Activated T-cell treated with anti-CD3 and anti-CD28 coated beads, Interleukin-2, amount 50 U/mL, for 72 hours (primary cell): Measurements from ENCODE around the gene LRP1B. TPM values are rescaled to one million over a fixed set of nuclear protein-coding genes. Genes with fewer than 3 reads are reported as not detected.
"Not testable (repeated sequence)": the region's sequence is repeated elsewhere in the genome, so short reads cannot be mapped to it uniquely, and the experiment has no call there.

ENCODE experiments used
- ATAC-seq, 2 donors: fragments of 150-1000 bp; cut with Tn5 transposase; replicated peaks in 1 of 2; 2 replicates each; pipeline ENCODE4 v1.10.0; 2021; ENCODE audit warnings: moderate library complexity in 2 of 2, mild to moderate bottlenecking in 1 of 2
- DNase-seq, 2 donors: peaks; one replicate each; pipeline ENCODE4 v3.0.0; 2021 to 2022; ENCODE audit warnings: mixed read lengths in 1 of 2
- H3K27ac Mint-ChIP-seq: one replicate; pipeline ENCODE4 v1.8.0; 2022; ENCODE audit warnings: mild to moderate bottlenecking, moderate library complexity, mixed read lengths
- H3K27me3 Mint-ChIP-seq: one replicate; pipeline ENCODE4 v1.8.0; 2022; ENCODE audit warnings: low read depth, mixed read lengths
- H3K36me3 Mint-ChIP-seq, 2 donors: one replicate each; pipeline ENCODE4 v1.8.0; 2022; ENCODE audit warnings: mixed read lengths in 2 of 2, mild to moderate bottlenecking in 1 of 2; ENCODE audit not compliant: insufficient read depth in 2 of 2
- H3K4me1 Mint-ChIP-seq: one replicate; pipeline ENCODE4 v1.8.0; 2022; ENCODE audit warnings: low read depth, mixed read lengths
- H3K4me3 Mint-ChIP-seq, 2 donors: one replicate each; pipeline ENCODE4 v1.8.0; 2022; ENCODE audit warnings: mild to moderate bottlenecking in 2 of 2, mixed read lengths in 2 of 2, moderate library complexity in 2 of 2
- H3K9me3 Mint-ChIP-seq, 2 donors: one replicate each; pipeline ENCODE4 v1.8.0; 2022; ENCODE audit warnings: mixed read lengths in 2 of 2
- total RNA-seq, 2 donors: library from RNA; stranded (reverse); gene quantifications; one replicate each; pipeline ENCODE4 v1.2.3, GENCODE V29; 2022

Gene LRP1B
- total RNA-seq, 2 donors from 2014 or later, result not detected

GRCh38 chr2:140424471-140424870 is 1706.3 kb downstream of the LRP1B start:
- Mint-ChIP-seq H3K27ac (no peak overlapping the region), H3K4me3 (no peak overlapping the region), H3K27me3 (no peaks in the 10 kb centered on the region), H3K9me3 (peaks cover 8 to 10% of the 10 kb centered on the region in 2 donors), H3K4me1 (no peaks in the 10 kb centered on the region), H3K36me3 (peaks cover 2% of the 10 kb centered on the region in 2 donors)
- DNase-seq, result no peak
- no peak for ATAC-seq

- Mint-ChIP-seq H3K27me3 (no peaks in the 10 kb centered on the region), H3K4me1 (no peaks in the 10 kb centered on the region), H3K36me3 (peaks cover 2% of the 10 kb centered on the region in 2 donors), H3K4me3 (no peak overlapping the region), H3K27ac (no peak overlapping the region), H3K9me3 (peaks cover 6 to 10% of the 10 kb centered on the region in 2 donors)
- ATAC-seq (no peak), DNase-seq (no peak)
These were observed 1708.1 kb downstream of the LRP1B start for GRCh38 chr2:140422759-140423158.

- Mint-ChIP-seq H3K27ac (no peak overlapping the region), H3K36me3 (no peaks in the 10 kb centered on the region), H3K27me3 (no peaks in the 10 kb centered on the region), H3K4me1 (no peaks in the 10 kb centered on the region), H3K4me3 (no peak overlapping the region), H3K9me3 (peaks cover 6 to 13% of the 10 kb centered on the region in 2 donors)
- ATAC-seq, result no peak
- DNase-seq, result no peak
These were observed 1713.3 kb downstream of the LRP1B start for GRCh38 chr2:140417504-140417903.

- Mint-ChIP-seq H3K4me1 (no peaks in the 10 kb centered on the region), H3K4me3 (no peak overlapping the region), H3K27me3 (no peaks in the 10 kb centered on the region), H3K36me3 (no peaks in the 10 kb centered on the region), H3K9me3 (peaks cover 4 to 9% of the 10 kb centered on the region in 2 donors), H3K27ac (no peak overlapping the region)
- DNase-seq (no peak), ATAC-seq (no peak)
These were observed 1714.2 kb downstream of the LRP1B start for GRCh38 chr2:140416577-140416976.

- not testable (repeated sequence) for H3K9me3 Mint-ChIP-seq, H3K36me3 Mint-ChIP-seq, H3K27ac Mint-ChIP-seq, H3K27me3 Mint-ChIP-seq, DNase-seq, H3K4me1 Mint-ChIP-seq, H3K4me3 Mint-ChIP-seq, ATAC-seq
These were observed 1715.8 kb downstream of the LRP1B start for GRCh38 chr2:140415035-140415434.

GRCh38 chr2:140410695-140411094 is 1720.1 kb downstream of the LRP1B start:
- H3K4me3 Mint-ChIP-seq, result no peak overlapping the region
- no peak overlapping the region for H3K27ac Mint-ChIP-seq
- H3K36me3 Mint-ChIP-seq, result peaks cover 0 to under 1% of the 10 kb centered on the region in 2 donors
- peaks cover 6% of the 10 kb centered on the region in 2 donors for H3K9me3 Mint-ChIP-seq
- H3K27me3 Mint-ChIP-seq, result no peaks in the 10 kb centered on the region
- DNase-seq (no peak), ATAC-seq (no peak)
- no peaks in the 10 kb centered on the region for H3K4me1 Mint-ChIP-seq

- DNase-seq (no peak), ATAC-seq (no peak)
- Mint-ChIP-seq H3K4me1 (no peaks in the 10 kb centered on the region), H3K9me3 (peaks cover 11 to 19% of the 10 kb centered on the region in 2 donors), H3K4me3 (no peak overlapping the region), H3K36me3 (peaks cover 2 to 3% of the 10 kb centered on the region in 2 donors), H3K27ac (no peak overlapping the region), H3K27me3 (no peaks in the 10 kb centered on the region)
These were observed 1729.8 kb downstream of the LRP1B start for GRCh38 chr2:140401056-140401455.

- Mint-ChIP-seq H3K36me3 (no peaks in the 10 kb centered on the region), H3K27ac (no peak overlapping the region), H3K4me1 (no peaks in the 10 kb centered on the region), H3K4me3 (no peak overlapping the region), H3K27me3 (no peaks in the 10 kb centered on the region), H3K9me3 (peaks cover 0 to 2% of the 10 kb centered on the region in 2 donors)
- ATAC-seq (no peak), DNase-seq (no peak)
These were observed 1738.0 kb downstream of the LRP1B start for GRCh38 chr2:140392824-140393223.

- Mint-ChIP-seq H3K36me3 (no peaks in the 10 kb centered on the region), H3K4me3 (no peak overlapping the region), H3K9me3 (peaks cover 0 to 3% of the 10 kb centered on the region in 2 donors), H3K27ac (no peak overlapping the region), H3K27me3 (no peaks in the 10 kb centered on the region), H3K4me1 (no peaks in the 10 kb centered on the region)
- DNase-seq (no peak), ATAC-seq (no peak)
These were observed 1745.9 kb downstream of the LRP1B start for GRCh38 chr2:140384946-140385345.

- no peak overlapping the region for H3K27ac Mint-ChIP-seq
- H3K36me3 Mint-ChIP-seq, result no peaks in the 10 kb centered on the region
- H3K4me3 Mint-ChIP-seq, result no peak overlapping the region
- H3K4me1 Mint-ChIP-seq, result no peaks in the 10 kb centered on the region
- no peak for ATAC-seq
- no peaks in the 10 kb centered on the region for H3K27me3 Mint-ChIP-seq
- H3K9me3 Mint-ChIP-seq, result peaks cover 0 to 6% of the 10 kb centered on the region in 2 donors
- DNase-seq, result no peak
These were observed 1747.0 kb downstream of the LRP1B start for GRCh38 chr2:140383781-140384180.

- H3K36me3 Mint-ChIP-seq, result no peaks in the 10 kb centered on the region
- H3K4me3 Mint-ChIP-seq, result no peak overlapping the region
- DNase-seq (no peak), ATAC-seq (no peak)
- H3K9me3 Mint-ChIP-seq, result peaks cover 2 to 5% of the 10 kb centered on the region in 2 donors
- H3K27me3 Mint-ChIP-seq, result no peaks in the 10 kb centered on the region
- no peak overlapping the region for H3K27ac Mint-ChIP-seq
- H3K4me1 Mint-ChIP-seq, result no peaks in the 10 kb centered on the region
These were observed 1754.1 kb downstream of the LRP1B start for GRCh38 chr2:140376686-140377085.

- no peaks in the 10 kb centered on the region for H3K4me1 Mint-ChIP-seq
- no peak overlapping the region for H3K4me3 Mint-ChIP-seq
- peaks cover 9 to 10% of the 10 kb centered on the region in 2 donors for H3K9me3 Mint-ChIP-seq
- H3K27me3 Mint-ChIP-seq, result no peaks in the 10 kb centered on the region
- H3K36me3 Mint-ChIP-seq, result no peaks in the 10 kb centered on the region
- DNase-seq, result no peak
- ATAC-seq, result no peak
- no peak overlapping the region for H3K27ac Mint-ChIP-seq
These were observed 1767.7 kb downstream of the LRP1B start for GRCh38 chr2:140363131-140363530.

GRCh38 chr2:140362361-140362760 is 1768.5 kb downstream of the LRP1B start:
- DNase-seq (no peak), ATAC-seq (no peak)
- H3K36me3 Mint-ChIP-seq, result no peaks in the 10 kb centered on the region
- no peaks in the 10 kb centered on the region for H3K27me3 Mint-ChIP-seq
- H3K9me3 Mint-ChIP-seq, result peaks cover 9 to 10% of the 10 kb centered on the region in 2 donors
- no peaks in the 10 kb centered on the region for H3K4me1 Mint-ChIP-seq
- H3K4me3 Mint-ChIP-seq, result no peak overlapping the region
- no peak overlapping the region for H3K27ac Mint-ChIP-seq

GRCh38 chr2:140359056-140359771 is 1771.6 kb downstream of the LRP1B start:
- DNase-seq, result no peak
- Mint-ChIP-seq H3K36me3 (no peaks in the 10 kb centered on the region), H3K27ac (no peak overlapping the region)

More at GRCh38 chr2:140359056-140359771, 1771.6 kb downstream of the LRP1B start:
- H3K4me3 Mint-ChIP-seq, result no peak overlapping the region
- no peaks in the 10 kb centered on the region for H3K27me3 Mint-ChIP-seq
- ATAC-seq, result no peak
- no peaks in the 10 kb centered on the region for H3K9me3 Mint-ChIP-seq
- H3K4me1 Mint-ChIP-seq, result no peaks in the 10 kb centered on the region
